ENCODE data around the gene MMP21.

MMP21 gene

DNA sequence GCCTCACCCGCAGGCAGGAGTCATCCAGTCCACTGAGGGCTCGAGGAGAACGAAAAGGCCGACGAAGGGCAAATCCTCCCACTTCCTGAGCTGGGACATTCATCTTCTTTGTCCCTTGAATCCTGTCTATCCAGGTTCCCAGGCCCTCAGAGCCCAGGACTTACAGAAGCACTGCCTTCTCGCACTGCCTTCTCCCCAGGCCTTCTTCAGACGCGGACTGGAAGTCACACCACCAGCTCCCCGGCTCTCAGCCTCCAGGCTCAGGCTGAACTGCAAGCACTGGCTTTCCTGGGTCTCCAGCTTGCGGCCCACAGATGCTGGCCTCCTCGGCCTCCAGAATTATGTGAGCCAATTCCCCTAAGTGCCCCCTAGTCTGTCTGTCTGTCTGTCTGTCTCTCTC, 6.4 kb upstream of the MMP21 start:
- Histone ChIP-seq H3K9me3 (no peaks in the 10 kb centered on the region), H3K27me3 (no peaks in the 10 kb centered on the region), H3K4me3 (ENCODE audit: low read depth in 1 of 2, low read length in 1 of 2) (no peak overlapping the region), H3K4me1 (ENCODE audit: control insufficient read depth in 1 of 2, insufficient read depth in 1 of 2, low read depth in 1 of 2, low read length in 1 of 2) (no peaks in the 10 kb centered on the region), H3K36me3 (no peaks in the 10 kb centered on the region), H3K27ac (no peak overlapping the region)
- TF ChIP-seq, protein P1, sequence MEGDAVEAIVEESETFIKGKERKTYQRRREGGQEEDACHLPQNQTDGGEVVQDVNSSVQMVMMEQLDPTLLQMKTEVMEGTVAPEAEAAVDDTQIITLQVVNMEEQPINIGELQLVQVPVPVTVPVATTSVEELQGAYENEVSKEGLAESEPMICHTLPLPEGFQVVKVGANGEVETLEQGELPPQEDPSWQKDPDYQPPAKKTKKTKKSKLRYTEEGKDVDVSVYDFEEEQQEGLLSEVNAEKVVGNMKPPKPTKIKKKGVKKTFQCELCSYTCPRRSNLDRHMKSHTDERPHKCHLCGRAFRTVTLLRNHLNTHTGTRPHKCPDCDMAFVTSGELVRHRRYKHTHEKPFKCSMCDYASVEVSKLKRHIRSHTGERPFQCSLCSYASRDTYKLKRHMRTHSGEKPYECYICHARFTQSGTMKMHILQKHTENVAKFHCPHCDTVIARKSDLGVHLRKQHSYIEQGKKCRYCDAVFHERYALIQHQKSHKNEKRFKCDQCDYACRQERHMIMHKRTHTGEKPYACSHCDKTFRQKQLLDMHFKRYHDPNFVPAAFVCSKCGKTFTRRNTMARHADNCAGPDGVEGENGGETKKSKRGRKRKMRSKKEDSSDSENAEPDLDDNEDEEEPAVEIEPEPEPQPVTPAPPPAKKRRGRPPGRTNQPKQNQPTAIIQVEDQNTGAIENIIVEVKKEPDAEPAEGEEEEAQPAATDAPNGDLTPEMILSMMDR (IDR thresholded peaks at IDR 0.05): no peak

DNA sequence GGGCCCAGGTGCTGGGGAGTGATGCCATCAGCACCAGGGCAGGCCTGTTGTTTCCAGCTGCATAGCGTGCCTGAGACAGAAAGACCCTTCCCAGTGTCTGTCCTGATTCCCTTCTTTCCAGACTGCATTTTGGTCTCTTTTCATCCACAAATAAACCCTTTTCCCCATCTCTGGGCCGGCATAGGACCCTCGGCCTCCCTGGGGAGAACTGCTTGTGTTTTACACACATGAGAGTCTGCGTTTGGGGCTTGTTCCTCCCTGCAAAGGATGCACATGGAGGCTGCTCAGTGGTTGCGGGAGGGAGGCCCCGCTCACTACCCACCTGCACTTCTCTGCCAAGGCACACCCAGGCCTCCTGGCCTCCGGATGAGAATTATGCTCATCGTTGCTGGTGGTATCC, 5.8 kb upstream of the MMP21 start:
- Histone ChIP-seq H3K4me3 (ENCODE audit: low read depth in 1 of 2, low read length in 1 of 2) (no peak overlapping the region), H3K4me1 (ENCODE audit: control insufficient read depth in 1 of 2, insufficient read depth in 1 of 2, low read depth in 1 of 2, low read length in 1 of 2) (no peaks in the 10 kb centered on the region), H3K27ac (no peak overlapping the region), H3K27me3 (no peaks in the 10 kb centered on the region), H3K9me3 (no peaks in the 10 kb centered on the region), H3K36me3 (no peaks in the 10 kb centered on the region)
- TF ChIP-seq, protein P1 (IDR thresholded peaks at IDR 0.05): no peak

DNA sequence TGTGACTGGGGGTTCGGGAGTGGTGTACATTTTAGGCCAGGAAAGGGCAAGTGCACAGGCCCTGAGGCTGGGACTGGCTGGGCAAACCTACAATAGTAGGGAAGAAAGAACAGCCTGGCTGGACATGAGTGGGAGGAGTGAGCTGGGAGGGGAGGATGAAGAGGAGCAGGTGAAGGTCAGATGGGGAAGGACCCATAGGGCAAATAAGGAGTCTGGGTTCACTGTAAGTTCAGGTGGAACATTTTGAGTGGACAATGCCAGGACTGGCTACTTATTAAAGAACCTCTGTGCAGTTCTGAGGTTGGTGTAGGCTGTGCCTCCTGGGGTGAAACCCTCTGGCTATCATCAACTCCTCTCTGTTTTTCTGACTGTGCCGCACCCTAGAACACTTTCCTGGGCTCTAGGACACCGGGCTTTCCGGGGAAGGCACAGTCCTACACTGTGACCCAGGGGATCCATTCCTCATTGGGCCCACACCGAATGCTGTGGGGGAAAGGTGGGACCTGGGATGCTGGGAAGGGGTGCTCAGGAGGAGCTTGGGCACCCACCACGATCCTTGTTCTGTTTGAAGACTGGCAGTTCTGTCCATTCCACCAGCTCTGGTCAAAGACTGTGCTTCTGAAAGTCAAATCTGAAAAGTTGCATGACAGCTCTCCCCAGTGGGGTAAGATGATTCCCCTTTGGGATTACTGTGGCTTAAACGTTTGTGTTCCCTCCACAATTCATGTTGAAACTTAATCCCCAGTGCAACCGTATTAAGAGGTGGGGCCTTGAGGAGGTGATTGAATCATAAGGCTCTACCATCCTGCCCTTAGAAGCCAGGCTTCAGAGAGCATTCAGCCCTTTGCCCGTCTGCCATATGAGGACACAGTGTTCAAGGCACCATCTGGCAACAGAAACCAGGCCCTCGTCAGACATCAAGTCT, 4.0 kb upstream of the MMP21 start:
- Histone ChIP-seq H3K27ac (no peak overlapping the region), H3K4me3 (ENCODE audit: low read depth in 1 of 2, low read length in 1 of 2) (no peak overlapping the region), H3K9me3 (no peaks in the 10 kb centered on the region), H3K36me3 (no peaks in the 10 kb centered on the region), H3K4me1 (ENCODE audit: control insufficient read depth in 1 of 2, insufficient read depth in 1 of 2, low read depth in 1 of 2, low read length in 1 of 2) (no peaks in the 10 kb centered on the region), H3K27me3 (peaks cover 9% of the 10 kb centered on the region)
- TF ChIP-seq, protein P1 (IDR thresholded peaks at IDR 0.05): no peak

DNA sequence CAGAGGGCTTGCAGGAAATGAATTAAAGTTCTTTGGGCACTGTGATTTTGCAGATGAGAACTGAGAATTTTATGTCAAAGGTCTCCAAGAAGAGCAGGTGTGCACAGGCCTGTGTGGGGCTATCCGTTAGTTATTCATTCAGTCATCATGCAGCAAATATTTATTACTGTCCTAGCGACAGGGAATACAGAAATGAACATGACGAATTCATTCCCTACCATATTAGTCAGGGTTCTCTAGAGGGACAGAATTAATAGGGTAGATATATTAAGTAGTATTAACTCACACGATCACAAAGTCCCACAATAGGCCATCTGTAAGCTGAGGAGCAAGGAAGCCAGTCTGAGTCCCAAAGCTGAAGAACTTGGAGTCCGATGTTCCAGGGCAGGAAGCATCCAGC, 2.9 kb upstream of the MMP21 start:
- no peaks in the 10 kb centered on the region for H3K36me3 ChIP-seq
- no peak overlapping the region for H3K4me3 ChIP-seq (ENCODE audit: low read depth in 1 of 2, low read length in 1 of 2)
- H3K27me3 ChIP-seq: peaks cover 20% of the 10 kb centered on the region
- TF ChIP-seq, protein P1 (IDR thresholded peaks at IDR 0.05): no peak
- H3K4me1 ChIP-seq (ENCODE audit: control insufficient read depth in 1 of 2, insufficient read depth in 1 of 2, low read depth in 1 of 2, low read length in 1 of 2): no peaks in the 10 kb centered on the region
- no peak overlapping the region for H3K27ac ChIP-seq
- no peaks in the 10 kb centered on the region for H3K9me3 ChIP-seq

DNA sequence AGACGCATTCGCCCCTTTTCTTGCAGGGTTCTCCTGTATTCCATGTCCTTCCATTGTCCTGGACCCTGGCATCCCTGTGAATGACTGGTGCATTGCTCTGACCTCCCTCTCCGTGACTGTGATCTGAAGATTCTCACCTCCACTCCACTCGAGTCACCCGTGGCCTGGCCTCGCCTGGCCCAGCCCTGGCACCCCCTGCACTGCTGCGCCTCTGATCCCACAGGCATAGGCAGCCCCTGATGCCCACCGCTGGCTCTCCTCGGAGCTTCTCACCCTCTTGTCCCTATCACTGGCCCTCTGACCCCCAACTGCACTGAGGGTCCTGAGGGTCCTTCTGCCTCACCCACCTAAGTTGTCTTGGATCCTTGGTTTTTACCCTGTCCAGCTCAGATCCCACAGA, 2.2 kb upstream of the MMP21 start:
- no peak overlapping the region for H3K27ac ChIP-seq
- no peak overlapping the region for H3K4me3 ChIP-seq (ENCODE audit: low read depth in 1 of 2, low read length in 1 of 2)
- no peaks in the 10 kb centered on the region for H3K36me3 ChIP-seq
- TF ChIP-seq, protein P1 (IDR thresholded peaks at IDR 0.05): no peak
- H3K27me3 ChIP-seq: peaks cover 25% of the 10 kb centered on the region
- H3K9me3 ChIP-seq: no peaks in the 10 kb centered on the region
- H3K4me1 ChIP-seq (ENCODE audit: control insufficient read depth in 1 of 2, insufficient read depth in 1 of 2, low read depth in 1 of 2, low read length in 1 of 2): no peaks in the 10 kb centered on the region
